ENCODE results near the gene HERPUD2. TPM values are rescaled to one million over a fixed set of nuclear protein-coding genes. Genes with fewer than 3 reads are reported as not detected.

The HERPUD2 gene
- total and polyA plus RNA-seq, 4 donors = 17.0 to 26.4 (median 21.1) TPM

GRCh38 chr7:35727571-35727970, 32.6 kb upstream of the HERPUD2 start:
- Histone ChIP-seq H3K9me3 (ENCODE audit: control insufficient read depth, low read length) (no peaks in the 10 kb centered on the region), H3K27ac (ENCODE audit: low read depth in 1 of 2, low read length in 2 of 2) (no peak overlapping the region), H3K36me3 (ENCODE audit: control insufficient read depth in 1 of 2, insufficient read depth in 2 of 2, low read length in 1 of 2) (no peaks in the 10 kb centered on the region), H3K4me1 (ENCODE audit: control insufficient read depth in 1 of 2, insufficient read depth in 2 of 2, low read length in 2 of 2) (no peaks in the 10 kb centered on the region), H3K27me3 (ENCODE audit: control insufficient read depth in 1 of 2, insufficient read depth in 2 of 2, low read length in 1 of 2) (no peaks in the 10 kb centered on the region), H3K4me3 (ENCODE audit: low read length in 2 of 2) (no peak overlapping the region)
- no peak for ATAC-seq (ENCODE audit: low FRiP score)
- WGBS, 2 donors = 94 to 96% methylated on average over 2 of the region's 2 CpGs
- intact Hi-C loops (cut with DNase I) = no loop called here
- DNase-seq = no peak

GRCh38 chr7:35726654-35727053, 31.7 kb upstream of the HERPUD2 start:
- intact Hi-C loops (cut with DNase I) = no loop called here
- no peaks in the 10 kb centered on the region for H3K36me3 ChIP-seq (ENCODE audit: control insufficient read depth in 1 of 2, insufficient read depth in 2 of 2, low read length in 1 of 2)
- no peaks in the 10 kb centered on the region for H3K4me1 ChIP-seq (ENCODE audit: control insufficient read depth in 1 of 2, insufficient read depth in 2 of 2, low read length in 2 of 2)
- H3K4me3 ChIP-seq (ENCODE audit: low read length in 2 of 2) = no peak overlapping the region
- H3K27me3 ChIP-seq (ENCODE audit: control insufficient read depth in 1 of 2, insufficient read depth in 2 of 2, low read length in 1 of 2) = no peaks in the 10 kb centered on the region
- DNase-seq (no peak), ATAC-seq (ENCODE audit: low FRiP score) (no peak)
- H3K9me3 ChIP-seq (ENCODE audit: control insufficient read depth, low read length) = no peaks in the 10 kb centered on the region
- H3K27ac ChIP-seq (ENCODE audit: low read depth in 1 of 2, low read length in 2 of 2) = no peak overlapping the region
- 96 to 97% methylated on average over 3 of the region's 3 CpGs for WGBS, 2 donors

- no peak for ATAC-seq (ENCODE audit: low FRiP score)
- H3K27ac ChIP-seq (ENCODE audit: low read depth in 1 of 2, low read length in 2 of 2) = no peak overlapping the region
These were observed 30.3 kb upstream of the HERPUD2 start for GRCh38 chr7:35725280-35725680.

GRCh38 chr7:35723011-35723410, 28.1 kb upstream of the HERPUD2 start:
- H3K4me1 ChIP-seq (ENCODE audit: control insufficient read depth in 1 of 2, insufficient read depth in 2 of 2, low read length in 2 of 2) = no peaks in the 10 kb centered on the region
- no peak overlapping the region for H3K27ac ChIP-seq (ENCODE audit: low read depth in 1 of 2, low read length in 2 of 2)
- no peak overlapping the region for H3K4me3 ChIP-seq (ENCODE audit: low read length in 2 of 2)
- no peaks in the 10 kb centered on the region for H3K27me3 ChIP-seq (ENCODE audit: control insufficient read depth in 1 of 2, insufficient read depth in 2 of 2, low read length in 1 of 2)
- no peaks in the 10 kb centered on the region for H3K9me3 ChIP-seq (ENCODE audit: control insufficient read depth, low read length)
- DNase-seq (no peak), ATAC-seq (ENCODE audit: low FRiP score) (no peak)
- intact Hi-C loops (cut with DNase I) = no loop called here
- WGBS, 2 donors = 94 to 95% methylated on average over 4 of the region's 4 CpGs
- H3K36me3 ChIP-seq (ENCODE audit: control insufficient read depth in 1 of 2, insufficient read depth in 2 of 2, low read length in 1 of 2) = no peaks in the 10 kb centered on the region

More at GRCh38 chr7:35725280-35725680, 30.3 kb upstream of the HERPUD2 start:
- no peaks in the 10 kb centered on the region for H3K36me3 ChIP-seq (ENCODE audit: control insufficient read depth in 1 of 2, insufficient read depth in 2 of 2, low read length in 1 of 2)
- no peaks in the 10 kb centered on the region for H3K9me3 ChIP-seq (ENCODE audit: control insufficient read depth, low read length)
- H3K27me3 ChIP-seq (ENCODE audit: control insufficient read depth in 1 of 2, insufficient read depth in 2 of 2, low read length in 1 of 2) = no peaks in the 10 kb centered on the region
- no peak for DNase-seq
- H3K4me3 ChIP-seq (ENCODE audit: low read length in 2 of 2) = no peak overlapping the region
- intact Hi-C loops (cut with DNase I) = no loop called here
- H3K4me1 ChIP-seq (ENCODE audit: control insufficient read depth in 1 of 2, insufficient read depth in 2 of 2, low read length in 2 of 2) = no peaks in the 10 kb centered on the region
- 86 to 91% methylated on average over 10 of the region's 10 CpGs for WGBS, 2 donors

- H3K36me3 ChIP-seq (ENCODE audit: control insufficient read depth in 1 of 2, insufficient read depth in 2 of 2, low read length in 1 of 2) = no peaks in the 10 kb centered on the region
- H3K4me3 ChIP-seq (ENCODE audit: low read length in 2 of 2) = no peak overlapping the region
- WGBS, 2 donors = 62 to 66% methylated on average over 7 of the region's 7 CpGs
- H3K9me3 ChIP-seq (ENCODE audit: control insufficient read depth, low read length) = no peaks in the 10 kb centered on the region
- peaks cover 0 to under 1% of the 10 kb centered on the region in 2 donors for H3K4me1 ChIP-seq (ENCODE audit: control insufficient read depth in 1 of 2, insufficient read depth in 2 of 2, low read length in 2 of 2)
- ATAC-seq (ENCODE audit: low FRiP score) (no peak), DNase-seq (no peak)
- intact Hi-C loops (cut with DNase I) = no loop called here
- no peak overlapping the region for H3K27ac ChIP-seq (ENCODE audit: low read depth in 1 of 2, low read length in 2 of 2)
- no peaks in the 10 kb centered on the region for H3K27me3 ChIP-seq (ENCODE audit: control insufficient read depth in 1 of 2, insufficient read depth in 2 of 2, low read length in 1 of 2)
These were observed 27.3 kb upstream of the HERPUD2 start for GRCh38 chr7:35722054-35722849.

GRCh38 chr7:35721288-35721687, 26.4 kb upstream of the HERPUD2 start:
- Histone ChIP-seq H3K27me3 (ENCODE audit: control insufficient read depth in 1 of 2, insufficient read depth in 2 of 2, low read length in 1 of 2) (no peaks in the 10 kb centered on the region), H3K4me3 (ENCODE audit: low read length in 2 of 2) (no peak overlapping the region), H3K4me1 (ENCODE audit: control insufficient read depth in 1 of 2, insufficient read depth in 2 of 2, low read length in 2 of 2) (peaks cover 0 to 5% of the 10 kb centered on the region in 2 donors), H3K36me3 (ENCODE audit: control insufficient read depth in 1 of 2, insufficient read depth in 2 of 2, low read length in 1 of 2) (no peaks in the 10 kb centered on the region), H3K27ac (ENCODE audit: low read depth in 1 of 2, low read length in 2 of 2) (no peak overlapping the region), H3K9me3 (ENCODE audit: control insufficient read depth, low read length) (no peaks in the 10 kb centered on the region)
- DNase-seq (no peak), ATAC-seq (ENCODE audit: low FRiP score) (no peak)
- 92 to 95% methylated on average over 2 of the region's 2 CpGs for WGBS, 2 donors
- intact Hi-C loops (cut with DNase I) = no loop called here

GRCh38 chr7:35720849-35721248, 25.9 kb upstream of the HERPUD2 start:
- intact Hi-C loops (cut with DNase I) = no loop called here
- H3K4me3 ChIP-seq (ENCODE audit: low read length in 2 of 2) = no peak overlapping the region
- no peaks in the 10 kb centered on the region for H3K9me3 ChIP-seq (ENCODE audit: control insufficient read depth, low read length)
- peaks cover 0 to 5% of the 10 kb centered on the region in 2 donors for H3K4me1 ChIP-seq (ENCODE audit: control insufficient read depth in 1 of 2, insufficient read depth in 2 of 2, low read length in 2 of 2)
- H3K27me3 ChIP-seq (ENCODE audit: control insufficient read depth in 1 of 2, insufficient read depth in 2 of 2, low read length in 1 of 2) = no peaks in the 10 kb centered on the region
- DNase-seq (no peak), ATAC-seq (ENCODE audit: low FRiP score) (no peak)
- H3K36me3 ChIP-seq (ENCODE audit: control insufficient read depth in 1 of 2, insufficient read depth in 2 of 2, low read length in 1 of 2) = no peaks in the 10 kb centered on the region
- H3K27ac ChIP-seq (ENCODE audit: low read depth in 1 of 2, low read length in 2 of 2) = no peak overlapping the region

- WGBS, 2 donors = 97 to 100% methylated on average over 1 of the region's 1 CpG
- H3K27ac ChIP-seq (ENCODE audit: low read depth in 1 of 2, low read length in 2 of 2) = no peak overlapping the region
- intact Hi-C loops (cut with DNase I) = no loop called here
These were observed 25.1 kb upstream of the HERPUD2 start for GRCh38 chr7:35720032-35720431.

GRCh38 chr7:35718047-35718446, 23.1 kb upstream of the HERPUD2 start:
- ATAC-seq (ENCODE audit: low FRiP score) (no peak), DNase-seq (no peak)
- Histone ChIP-seq H3K4me1 (ENCODE audit: control insufficient read depth in 1 of 2, insufficient read depth in 2 of 2, low read length in 2 of 2) (peaks cover 0 to 5% of the 10 kb centered on the region in 2 donors), H3K36me3 (ENCODE audit: control insufficient read depth in 1 of 2, insufficient read depth in 2 of 2, low read length in 1 of 2) (no peaks in the 10 kb centered on the region), H3K27ac (ENCODE audit: low read depth in 1 of 2, low read length in 2 of 2) (no peak overlapping the region), H3K9me3 (ENCODE audit: control insufficient read depth, low read length) (no peaks in the 10 kb centered on the region), H3K4me3 (ENCODE audit: low read length in 2 of 2) (no peak overlapping the region), H3K27me3 (ENCODE audit: control insufficient read depth in 1 of 2, insufficient read depth in 2 of 2, low read length in 1 of 2) (no peaks in the 10 kb centered on the region)
- intact Hi-C loops (cut with DNase I) = loop anchor here (5.0 to 10.0 kb wide), 2 partner anchors 77 to 84 kb away; partner anchors contain the start of gene SEPTIN7 (in 1 of the 2)
- WGBS, 2 donors = 93% methylated on average over 1 of the region's 1 CpG

More at GRCh38 chr7:35720032-35720431, 25.1 kb upstream of the HERPUD2 start:
- no peak for ATAC-seq (ENCODE audit: low FRiP score)
- H3K36me3 ChIP-seq (ENCODE audit: control insufficient read depth in 1 of 2, insufficient read depth in 2 of 2, low read length in 1 of 2) = no peaks in the 10 kb centered on the region
- H3K4me3 ChIP-seq (ENCODE audit: low read length in 2 of 2) = no peak overlapping the region
- H3K27me3 ChIP-seq (ENCODE audit: control insufficient read depth in 1 of 2, insufficient read depth in 2 of 2, low read length in 1 of 2) = no peaks in the 10 kb centered on the region
- no peaks in the 10 kb centered on the region for H3K9me3 ChIP-seq (ENCODE audit: control insufficient read depth, low read length)
- DNase-seq = no peak
- H3K4me1 ChIP-seq (ENCODE audit: control insufficient read depth in 1 of 2, insufficient read depth in 2 of 2, low read length in 2 of 2) = peaks cover 0 to 5% of the 10 kb centered on the region in 2 donors
